Stimulated activated naive B cell treated with anti-CD40 and anti-IgM and Interleukin-4, amounts not matched to agents 10 μg/mL and 1 μg/mL and 100 μg/mL, for 72 hours (primary cell): ENCODE results near the gene SH2D2A.
"Not testable (repeated sequence)": the region's sequence is repeated elsewhere in the genome, so short reads cannot be mapped to it uniquely, and the experiment has no call there.

Experiments
- ATAC-seq, 2 donors: fragments of 150-1000 bp; cut with Tn5 transposase; replicated peaks; 2 replicates each; pipeline ENCODE4 v1.10.0; 2021; ENCODE audit warnings: moderate library complexity in 1 of 2
- DNase-seq: peaks from one replicate; pipeline ENCODE4 v3.0.0; 2021
- H3K27ac Mint-ChIP-seq: one replicate; pipeline ENCODE4 v1.8.0; 2022; ENCODE audit warnings: mild to moderate bottlenecking, mixed read lengths
- H3K27me3 Mint-ChIP-seq, 2 donors: one replicate each; pipeline ENCODE4 v1.8.0; 2022; ENCODE audit warnings: mixed read lengths in 2 of 2
- H3K36me3 Mint-ChIP-seq, 2 donors: one replicate each; pipeline ENCODE4 v1.8.0; 2022; ENCODE audit warnings: mixed read lengths in 2 of 2, mild to moderate bottlenecking in 1 of 2
- H3K4me1 Mint-ChIP-seq, 2 donors: one replicate each; pipeline ENCODE4 v1.8.0; 2022; ENCODE audit warnings: mixed read lengths in 2 of 2, mild to moderate bottlenecking in 1 of 2
- H3K4me3 Mint-ChIP-seq, 2 donors: one replicate each; pipeline ENCODE4 v1.8.0; 2022; ENCODE audit warnings: mild to moderate bottlenecking in 2 of 2, mixed read lengths in 2 of 2, moderate library complexity in 1 of 2
- H3K9me3 Mint-ChIP-seq, 2 donors: one replicate each; pipeline ENCODE4 v1.8.0; 2022; ENCODE audit warnings: mixed read lengths in 2 of 2, mild to moderate bottlenecking in 1 of 2

SH2D2A gene

DNA sequence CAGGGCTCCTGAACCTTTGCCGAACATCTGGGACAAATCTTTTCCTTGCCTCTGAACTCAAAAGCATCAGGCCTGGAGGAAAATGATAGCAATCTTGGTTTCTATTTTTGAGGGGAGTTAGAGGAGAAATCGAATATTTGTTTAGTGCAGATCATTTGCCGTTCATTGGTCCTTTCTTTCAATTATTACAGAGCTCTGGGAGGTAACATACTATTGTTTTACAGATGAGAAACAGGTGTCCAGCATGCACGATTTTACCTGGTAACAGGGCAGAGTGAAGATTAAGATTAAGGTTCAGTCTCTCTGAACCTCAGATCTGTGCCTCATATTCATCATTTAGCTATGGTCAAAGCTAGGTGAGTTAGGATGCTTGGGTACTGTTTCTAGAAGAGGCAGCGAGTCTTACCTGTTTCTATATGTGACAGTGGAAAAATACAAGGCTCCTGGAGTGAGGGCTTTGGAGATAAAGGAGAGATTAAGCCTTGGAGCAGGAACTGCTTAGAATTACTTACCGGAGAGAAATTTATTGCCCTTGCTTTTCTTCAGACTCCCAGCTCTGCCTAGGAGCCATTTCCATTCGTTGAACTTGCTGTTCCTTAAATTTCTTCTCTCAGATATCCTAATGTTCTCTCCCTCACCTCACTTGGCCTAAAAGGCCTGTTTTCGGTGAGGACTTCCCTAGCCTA, 47.9 kb downstream of the SH2D2A start:
- Mint-ChIP-seq H3K9me3 (no peaks in the 10 kb centered on the region), H3K27me3 (no peaks in the 10 kb centered on the region), H3K4me1 (peaks cover 35 to 62% of the 10 kb centered on the region in 2 donors), H3K27ac (no peak overlapping the region), H3K4me3 (no peak overlapping the region), H3K36me3 (peaks cover 24 to 43% of the 10 kb centered on the region in 2 donors)
- ATAC-seq (no peak), DNase-seq (no peak)

DNA sequence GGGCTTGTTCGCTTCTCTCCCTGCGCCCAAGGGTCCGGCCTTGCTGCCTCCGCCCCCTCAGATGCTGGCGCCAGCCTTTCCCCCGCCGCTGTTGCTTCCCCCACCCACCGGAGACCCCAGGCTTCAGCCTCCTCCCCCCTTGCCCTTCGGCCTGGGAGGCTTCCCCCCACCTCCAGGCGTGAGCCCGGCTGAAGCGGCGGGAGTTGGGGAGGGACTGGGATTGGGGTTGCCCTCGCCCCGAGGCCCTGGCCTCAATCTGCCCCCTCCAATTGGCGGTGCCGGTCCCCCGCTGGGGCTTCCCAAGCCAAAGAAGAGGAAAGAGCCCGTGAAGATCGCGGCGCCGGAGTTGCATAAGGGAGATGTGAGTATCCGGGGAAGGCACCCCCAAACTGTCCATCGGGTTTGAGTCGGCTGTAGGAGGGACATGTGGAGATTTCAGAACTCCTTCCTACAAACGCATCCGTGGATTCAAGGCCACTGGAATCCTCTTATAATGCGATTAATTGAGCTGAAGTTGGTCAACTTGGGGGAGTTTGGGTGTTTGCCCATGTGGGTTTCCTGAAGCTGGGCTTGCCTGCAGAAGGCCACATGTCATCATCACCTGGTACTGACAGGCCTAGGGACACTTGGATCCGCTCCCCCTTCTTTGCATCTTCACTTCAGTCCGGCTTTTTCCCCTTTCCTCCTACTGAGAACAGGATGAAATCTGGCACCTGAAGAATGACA, 48.6 kb downstream of the SH2D2A start:
- H3K9me3 Mint-ChIP-seq = no peaks in the 10 kb centered on the region
- ATAC-seq = peak; percentile 8 to 11
- H3K36me3 Mint-ChIP-seq = peaks cover 21 to 36% of the 10 kb centered on the region in 2 donors
- H3K27ac Mint-ChIP-seq = no peak overlapping the region
- H3K4me1 Mint-ChIP-seq = peaks cover 31 to 54% of the 10 kb centered on the region in 2 donors
- no peak overlapping the region for H3K4me3 Mint-ChIP-seq
- H3K27me3 Mint-ChIP-seq = no peaks in the 10 kb centered on the region
- peak; percentile 43 for DNase-seq

DNA sequence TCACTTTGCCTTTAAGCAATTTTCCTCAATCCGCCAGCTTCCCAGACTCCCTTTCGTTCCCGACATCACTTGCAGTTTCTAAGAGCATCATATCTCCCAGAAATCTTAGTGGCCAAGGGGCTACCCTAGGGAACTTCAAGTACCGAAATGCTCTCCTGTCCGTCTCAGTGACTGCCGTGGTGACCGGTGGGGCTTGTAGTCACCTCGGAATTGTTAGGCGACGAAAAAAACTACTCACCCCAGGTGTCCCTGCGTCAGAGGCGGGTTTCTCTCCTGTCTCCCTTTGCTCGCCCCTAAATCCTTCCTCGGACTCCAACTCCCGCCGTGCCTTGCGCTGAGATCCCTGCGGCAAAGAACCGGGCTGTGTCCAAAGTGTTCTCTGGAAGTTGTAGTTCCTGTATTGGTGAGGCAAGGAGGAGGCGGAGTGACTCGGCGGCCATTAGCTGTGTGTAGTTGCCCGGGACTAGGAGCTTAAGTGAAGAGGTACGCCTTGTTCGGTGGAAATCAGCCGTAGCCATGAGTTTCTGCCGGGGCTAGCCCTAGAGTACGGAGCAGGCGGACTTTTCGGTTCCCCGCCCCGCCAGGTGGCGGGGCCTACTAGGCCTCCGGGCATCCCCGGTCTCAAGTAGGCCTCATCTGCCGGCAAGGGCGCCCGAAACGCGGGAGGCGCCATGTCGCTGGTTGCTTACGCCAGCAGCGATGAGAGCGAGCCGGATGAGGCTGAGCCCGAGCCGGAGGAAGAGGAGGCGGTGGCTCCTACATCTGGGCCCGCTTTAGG, 49.4 kb downstream of the SH2D2A start, which contains the start of gene PRCC:
Gene PRCC, plus strand, starts transcription at position 435 of the 778 bp plus-strand sequence. Its CDS starts 237 bp downstream, at position 672.
- no peak within 1 kb of the TSS for H3K27ac Mint-ChIP-seq
- no peaks in the 10 kb centered on the region for H3K9me3 Mint-ChIP-seq
- H3K36me3 Mint-ChIP-seq = peaks cover 17 to 31% of the 10 kb centered on the region in 2 donors
- DNase-seq (peak; percentile 98), ATAC-seq (peak; percentile 93 to 97)
- H3K4me3 Mint-ChIP-seq = no peak within 1 kb of the TSS
- no peaks in the 10 kb centered on the region for H3K27me3 Mint-ChIP-seq
- H3K4me1 Mint-ChIP-seq = peaks cover 25 to 47% of the 10 kb centered on the region in 2 donors

DNA sequence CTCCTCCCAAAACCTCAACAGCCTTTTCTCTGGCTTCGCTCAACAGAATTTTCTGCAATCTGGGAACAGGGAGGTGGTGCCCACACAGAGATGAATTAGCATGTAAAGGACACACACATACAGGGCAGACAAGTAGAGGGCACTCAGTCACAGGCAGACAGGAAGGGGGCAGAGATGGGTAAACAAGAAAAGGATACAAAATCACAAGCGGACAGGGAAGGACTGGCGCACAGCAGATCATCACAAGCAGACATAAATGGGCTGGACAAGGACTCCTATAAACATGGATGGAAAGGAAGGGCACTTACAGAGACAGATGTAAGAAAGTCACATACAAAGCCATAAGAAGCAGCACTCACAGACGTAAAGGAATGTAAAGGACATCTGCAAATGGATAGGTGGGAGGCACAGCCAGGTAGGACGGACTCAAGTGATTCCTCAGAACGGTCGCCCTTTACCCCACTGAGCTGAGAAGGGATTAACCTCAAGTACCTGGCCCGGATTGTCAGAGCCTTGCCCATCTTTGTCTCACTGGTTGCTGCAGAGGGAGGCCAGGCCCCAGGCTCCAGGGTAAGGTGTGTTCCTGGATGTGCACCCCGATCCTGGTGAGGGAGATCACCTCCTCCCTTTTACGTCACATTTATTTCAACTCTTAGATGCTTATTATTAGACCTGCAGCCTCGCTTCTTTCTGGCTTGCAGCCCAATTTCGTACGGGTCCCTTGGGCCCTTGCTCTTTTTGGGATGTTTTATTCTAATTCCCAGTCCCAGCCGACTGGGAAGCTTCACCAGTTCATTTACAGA, 50.1 kb downstream of the SH2D2A start:
- peaks cover 25 to 43% of the 10 kb centered on the region in 2 donors for H3K4me1 Mint-ChIP-seq
- no peaks in the 10 kb centered on the region for H3K27me3 Mint-ChIP-seq

DNA sequence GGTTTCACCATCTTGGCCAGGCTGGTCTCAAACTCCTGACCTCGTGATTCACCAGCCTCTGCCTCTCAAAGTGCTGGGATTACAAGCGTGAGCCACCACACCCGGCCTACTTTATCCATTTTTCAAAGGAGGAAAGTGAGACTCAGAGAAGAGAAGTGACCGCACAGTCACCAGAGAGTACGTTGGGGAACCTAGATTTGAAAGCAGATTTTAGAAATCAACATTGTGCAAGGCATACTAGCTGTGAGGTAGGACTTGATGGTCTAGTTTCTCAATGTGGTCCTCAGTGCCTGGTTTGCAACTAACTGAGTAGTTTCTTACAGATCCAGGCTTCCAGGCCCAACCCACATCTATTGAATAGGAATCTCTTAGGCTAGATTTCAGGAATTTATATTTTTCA, 51.0 kb downstream of the SH2D2A start:
- Mint-ChIP-seq H3K27ac (no peak overlapping the region), H3K4me1 (peaks cover 18 to 35% of the 10 kb centered on the region in 2 donors), H3K9me3 (no peaks in the 10 kb centered on the region), H3K36me3 (peaks cover 8 to 23% of the 10 kb centered on the region in 2 donors), H3K27me3 (no peaks in the 10 kb centered on the region), H3K4me3 (peak overlapping the region; percentile 29 to 53)
- DNase-seq = no peak
- no peak for ATAC-seq

More for the DNA sequence above, 50.1 kb downstream of the SH2D2A start:
- Mint-ChIP-seq H3K4me3 (no peak overlapping the region), H3K9me3 (no peaks in the 10 kb centered on the region), H3K36me3 (peaks cover 16 to 31% of the 10 kb centered on the region in 2 donors), H3K27ac (no peak overlapping the region)
- ATAC-seq (peak; percentile 22 to 23), DNase-seq (no peak)

DNA sequence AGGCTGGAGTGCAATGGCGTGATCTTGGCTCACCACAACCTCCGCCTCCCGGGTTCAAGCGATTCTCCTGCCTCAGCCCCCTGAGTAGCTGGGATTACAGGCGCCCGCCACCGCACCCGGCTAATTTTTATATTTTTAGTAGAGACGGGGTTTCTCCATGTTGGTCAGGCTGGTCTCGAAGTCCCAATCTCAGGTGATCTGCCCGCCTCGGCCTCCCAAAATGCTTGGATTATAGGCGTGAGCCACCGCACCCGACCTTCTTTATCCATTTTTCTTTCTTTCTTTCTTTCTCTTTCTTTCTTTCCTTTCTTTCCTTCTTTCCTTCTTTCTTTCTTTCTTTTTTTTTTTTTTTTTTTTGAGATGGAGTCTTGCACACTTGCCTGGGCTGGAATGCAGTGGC, 51.5 kb downstream of the SH2D2A start:
- not testable (repeated sequence) for H3K27ac Mint-ChIP-seq, DNase-seq, H3K27me3 Mint-ChIP-seq, ATAC-seq, H3K4me3 Mint-ChIP-seq, H3K9me3 Mint-ChIP-seq
- H3K36me3 Mint-ChIP-seq = peaks cover 4 to 22% of the 10 kb centered on the region in 2 donors
- H3K4me1 Mint-ChIP-seq = peaks cover 16 to 29% of the 10 kb centered on the region in 2 donors

DNA sequence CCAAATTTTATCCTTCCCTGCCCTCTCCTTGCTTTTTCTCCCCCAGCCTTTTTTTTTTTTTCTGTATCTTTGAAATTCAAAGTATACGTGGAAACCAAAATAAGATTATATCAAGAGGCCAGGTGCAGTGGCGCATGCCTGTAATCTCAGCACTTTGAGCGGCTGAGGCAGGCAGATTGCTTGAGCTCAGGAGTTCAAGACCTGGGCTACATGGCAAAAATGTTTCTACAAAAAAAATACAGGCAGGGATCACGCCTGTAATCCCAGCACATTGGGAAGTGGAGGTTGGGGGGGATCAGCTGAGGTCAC, 55.9 kb downstream of the SH2D2A start:
- ATAC-seq = no peak
- Mint-ChIP-seq H3K36me3 (peaks cover 0 to 4% of the 10 kb centered on the region in 2 donors), H3K9me3 (no peaks in the 10 kb centered on the region)

DNA sequence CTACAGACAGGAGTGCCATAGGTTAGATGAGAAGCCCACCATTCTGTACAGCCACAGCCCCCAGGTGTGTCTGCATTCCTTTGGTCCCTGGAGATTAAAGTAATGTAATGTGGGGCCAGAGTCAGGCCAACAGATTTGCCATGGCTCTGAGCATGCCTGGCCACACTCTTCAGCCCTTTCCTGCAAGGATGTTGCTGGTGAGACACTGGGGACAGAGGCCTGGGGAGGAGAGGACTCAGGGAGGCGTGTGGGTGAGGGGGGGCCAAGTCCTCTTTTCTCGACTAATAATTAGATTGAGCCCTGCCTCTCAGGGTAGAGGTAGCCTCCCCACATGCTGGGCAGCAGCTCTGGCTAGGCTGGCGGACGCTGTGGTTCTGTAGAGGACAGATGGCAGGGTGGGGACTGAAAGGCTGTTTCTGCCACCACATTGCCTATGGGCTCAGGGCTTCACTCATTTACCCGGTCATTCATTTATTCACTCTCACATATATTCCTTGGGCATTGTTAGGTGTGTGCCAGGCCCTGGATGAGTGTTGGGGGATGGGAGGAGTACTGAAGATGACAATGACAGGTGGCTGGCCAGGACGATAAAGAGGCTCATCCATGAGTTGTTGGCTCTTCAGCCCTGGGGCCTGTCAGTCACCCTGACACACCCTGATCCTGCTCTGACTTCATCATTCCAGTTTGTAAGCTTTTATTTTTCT, 56.4 kb downstream of the SH2D2A start:
- H3K27me3 Mint-ChIP-seq = no peaks in the 10 kb centered on the region
- no peak overlapping the region for H3K27ac Mint-ChIP-seq
- DNase-seq (no peak), ATAC-seq (no peak)
- peaks cover 0 to 4% of the 10 kb centered on the region in 2 donors for H3K36me3 Mint-ChIP-seq
- H3K9me3 Mint-ChIP-seq = no peaks in the 10 kb centered on the region
- H3K4me3 Mint-ChIP-seq = no peak overlapping the region
- peaks cover 4 to 11% of the 10 kb centered on the region in 2 donors for H3K4me1 Mint-ChIP-seq

More for the DNA sequence above, 55.9 kb downstream of the SH2D2A start:
- DNase-seq = no peak
- Mint-ChIP-seq H3K27ac (no peak overlapping the region), H3K4me3 (no peak overlapping the region), H3K27me3 (no peaks in the 10 kb centered on the region), H3K4me1 (peaks cover 1 to 8% of the 10 kb centered on the region in 2 donors)

GRCh38 chr1:156757572-156758253, 58.9 kb downstream of the SH2D2A start:
- not testable (repeated sequence) for H3K36me3 Mint-ChIP-seq, H3K27ac Mint-ChIP-seq, DNase-seq, H3K27me3 Mint-ChIP-seq, H3K4me3 Mint-ChIP-seq, ATAC-seq, H3K9me3 Mint-ChIP-seq
- peaks cover 13 to 26% of the 10 kb centered on the region in 2 donors for H3K4me1 Mint-ChIP-seq

GRCh38 chr1:156756355-156756754, 60.3 kb downstream of the SH2D2A start:
- no peaks in the 10 kb centered on the region for H3K27me3 Mint-ChIP-seq
- peaks cover 14 to 29% of the 10 kb centered on the region in 2 donors for H3K4me1 Mint-ChIP-seq
- H3K4me3 Mint-ChIP-seq = no peak overlapping the region
- H3K9me3 Mint-ChIP-seq = no peaks in the 10 kb centered on the region
- ATAC-seq (no peak), DNase-seq (no peak)
- no peak overlapping the region for H3K27ac Mint-ChIP-seq
- peaks cover 3 to 4% of the 10 kb centered on the region in 2 donors for H3K36me3 Mint-ChIP-seq
